HepG2 (cell line): ENCODE measurements around the gene TAF6L. TPM values are rescaled to one million over a fixed set of nuclear protein-coding genes. Genes with fewer than 3 reads are reported as not detected.

ENCODE experiments used
- ATM ChIP-seq: fragments of 450-650 bp; IDR thresholded peaks from 2 replicates; pipeline ENCODE4 v1.7.1; 2017; ENCODE audit warnings: mild to moderate bottlenecking, borderline replicate concordance
- EED ChIP-seq: sonication (generic); formaldehyde crosslinking; IDR thresholded peaks from 2 replicates; pipeline ENCODE4 v1.5.0; 2020; ENCODE audit warnings: mild to moderate bottlenecking, missing genetic modification reagents
- GLMP ChIP-seq: sonication (generic); formaldehyde crosslinking; IDR thresholded peaks from 2 replicates; pipeline ENCODE4 v1.9.0; 2021; ENCODE audit warnings: missing genetic modification reagents, mild to moderate bottlenecking, borderline replicate concordance
- KAT2B ChIP-seq: fragments of 150-350 bp; IDR thresholded peaks from 2 replicates; pipeline ENCODE4 v1.6.1; 2014; ENCODE audit warnings: low read depth, low read length, borderline replicate concordance
- MAX ChIP-seq: IDR thresholded peaks from 2 replicates; pipeline ENCODE4 v1.6.1; 2012; ENCODE audit warnings: inconsistent platforms
- MEF2D ChIP-seq: sonication (generic); formaldehyde crosslinking; IDR thresholded peaks from 2 replicates; pipeline ENCODE4 v1.5.1; 2020; ENCODE audit warnings: mild to moderate bottlenecking, missing genetic modification reagents
- MTA1 ChIP-seq: sonication (generic); formaldehyde crosslinking; IDR thresholded peaks from 2 replicates; pipeline ENCODE4 v1.4.0; 2020; ENCODE audit warnings: missing genetic modification reagents, mild to moderate bottlenecking, borderline replicate concordance
- MXD3 ChIP-seq: IDR thresholded peaks from 2 replicates; pipeline ENCODE4 v1.6.1; 2016; ENCODE audit warnings: mild to moderate bottlenecking, missing biosample characterization, missing genetic modification reagents
- NFYB ChIP-seq: sonication (generic); formaldehyde crosslinking; IDR thresholded peaks from 2 replicates; pipeline ENCODE4 v1.4.0; 2020; ENCODE audit warnings: missing genetic modification reagents
- PBX2 ChIP-seq: IDR thresholded peaks from 2 replicates; pipeline ENCODE4 v1.6.1; 2016; ENCODE audit warnings: control low read depth
- PRPF4 ChIP-seq: fragments of 200-400 bp; formaldehyde crosslinking; IDR thresholded peaks from 2 replicates; pipeline ENCODE4 v1.6.1; 2016; ENCODE audit warnings: low read length, low read depth; ENCODE audit not compliant: poor library complexity, severe bottlenecking
- RBFOX2 ChIP-seq: fragments of 200-400 bp; formaldehyde crosslinking; IDR thresholded peaks from 2 replicates; pipeline ENCODE4 v1.6.1; 2017; ENCODE audit warnings: low read depth, mild to moderate bottlenecking, low read length
- RNF2 ChIP-seq: fragments of 450-650 bp; conservative IDR thresholded peaks from 2 replicates; pipeline ENCODE4 v1.6.1; 2016; ENCODE audit warnings: low read depth
- SMYD3 ChIP-seq: sonication (generic); formaldehyde crosslinking; IDR thresholded peaks from 2 replicates; pipeline ENCODE4 v1.8.1; 2023; ENCODE audit warnings: mild to moderate bottlenecking, missing genetic modification reagents
- SSRP1 ChIP-seq: IDR thresholded peaks from 2 replicates; pipeline ENCODE4 v1.6.1; 2016; ENCODE audit warnings: control low read depth
- TIGD3 ChIP-seq: sonication (generic); formaldehyde crosslinking; IDR thresholded peaks from 2 replicates; pipeline ENCODE4 v1.5.1; 2020; ENCODE audit warnings: mild to moderate bottlenecking, missing genetic modification reagents, borderline replicate concordance
- ZNF101 ChIP-seq: sonication (generic); formaldehyde crosslinking; IDR thresholded peaks from 2 replicates; pipeline ENCODE4 v1.4.0; 2020; ENCODE audit warnings: mild to moderate bottlenecking, low read depth, missing genetic modification reagents, borderline replicate concordance
- ZNF614 ChIP-seq: IDR thresholded peaks from 2 replicates; pipeline ENCODE4 v1.6.1; 2018; ENCODE audit warnings: missing biosample characterization, missing genetic modification reagents, inconsistent platforms, borderline replicate concordance
- ZNF749 ChIP-seq: sonication (generic); formaldehyde crosslinking; IDR thresholded peaks from 2 replicates; pipeline ENCODE4 v1.8.0; 2022; ENCODE audit warnings: mild to moderate bottlenecking, missing genetic modification reagents, moderate library complexity, borderline replicate concordance
- ZNF788 ChIP-seq: sonication (generic); formaldehyde crosslinking; IDR thresholded peaks from 2 replicates; pipeline ENCODE4 v1.5.0; 2020; ENCODE audit warnings: mild to moderate bottlenecking, missing genetic modification reagents, borderline replicate concordance
- polyA plus RNA-seq, 8 experiments: library from polyadenylated mRNA; depleted of rRNA in 3 of 8; stranded (reverse) in 7 of 8; unstranded in 1 of 8; fragments of >200 nt; fragmentation: Illumina TruSeq in 4 of 8; extraction: Trizol in 4 of 8; gene quantifications; 2 replicates each; pipeline versions ENCODE4 v1.2.1 to v1.2.3, GENCODE V29; 2011 to 2016; ENCODE audit warnings: low read depth in 4 of 8, missing spikeins in 1 of 8, mixed read lengths in 1 of 8; ENCODE audit not compliant: insufficient read depth in 1 of 8
- total RNA-seq, 5 experiments: library from RNA; depleted of rRNA; stranded (reverse); fragments of >200 nt; fragmentation: Illumina TruSeq; extraction: Trizol; gene quantifications; 2 replicates each; pipeline ENCODE4 v1.2.3, GENCODE V29; 2016; ENCODE audit warnings: low read depth in 1 of 5

TAF6L gene
- total and polyA plus RNA-seq, 2 of the 13 experiments (the other 11 are each of a cell fraction or from before 2014, with no cell fraction given) = 12.6 to 19.4 TPM

- TF ChIP-seq ZNF101 (CRISPR knock-in tag) (no peak), ZNF788 (0 out of 2 replicates have a peak, but pooled peaks have one; percentile 13), MEF2D (CRISPR knock-in tag) (peak; percentile 53; the same call in 1 of the 2 replicates), GLMP (CRISPR knock-in tag) (no peak), PBX2 (CRISPR knock-in tag) (peak; percentile 88), RNF2 (no peak; the same call in 1 of the 2 replicates), EED (CRISPR knock-in tag) (no peak; the same call in 1 of the 2 replicates), SSRP1 (no peak), ZNF614 (no peak), RBFOX2 (peak; percentile 67), PRPF4 (no peak), MAX (peak; percentile 74), ATM (no peak), KAT2B (no peak), MXD3 (CRISPR knock-in tag) (no peak), SMYD3 (CRISPR knock-in tag) (no peak), MTA1 (CRISPR knock-in tag) (no peak), ZNF749 (CRISPR knock-in tag) (no peak), TIGD3 (CRISPR knock-in tag) (peak; percentile 44; the same call in 1 of the 2 replicates), NFYB (CRISPR knock-in tag) (peak; percentile 98)
These were observed 17.2 kb upstream of the TAF6L start, which contains the start of gene ZBTB3 (continued) for GRCh38 chr11:62753736-62754603.
